GM19240 (cell line): ENCODE measurements around the gene XAGE1A.
"Not testable (repeated sequence)": the region's sequence is repeated elsewhere in the genome, so short reads cannot be mapped to it uniquely, and the experiment has no call there.

ENCODE experiments used
- DNase-seq: peaks from one replicate; pipeline ENCODE4 v3.0.0; 2011; ENCODE audit warnings: low spot score; ENCODE audit not compliant: insufficient read length

The XAGE1A gene, protein sequence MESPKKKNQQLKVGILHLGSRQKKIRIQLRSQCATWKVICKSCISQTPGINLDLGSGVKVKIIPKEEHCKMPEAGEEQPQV

DNA sequence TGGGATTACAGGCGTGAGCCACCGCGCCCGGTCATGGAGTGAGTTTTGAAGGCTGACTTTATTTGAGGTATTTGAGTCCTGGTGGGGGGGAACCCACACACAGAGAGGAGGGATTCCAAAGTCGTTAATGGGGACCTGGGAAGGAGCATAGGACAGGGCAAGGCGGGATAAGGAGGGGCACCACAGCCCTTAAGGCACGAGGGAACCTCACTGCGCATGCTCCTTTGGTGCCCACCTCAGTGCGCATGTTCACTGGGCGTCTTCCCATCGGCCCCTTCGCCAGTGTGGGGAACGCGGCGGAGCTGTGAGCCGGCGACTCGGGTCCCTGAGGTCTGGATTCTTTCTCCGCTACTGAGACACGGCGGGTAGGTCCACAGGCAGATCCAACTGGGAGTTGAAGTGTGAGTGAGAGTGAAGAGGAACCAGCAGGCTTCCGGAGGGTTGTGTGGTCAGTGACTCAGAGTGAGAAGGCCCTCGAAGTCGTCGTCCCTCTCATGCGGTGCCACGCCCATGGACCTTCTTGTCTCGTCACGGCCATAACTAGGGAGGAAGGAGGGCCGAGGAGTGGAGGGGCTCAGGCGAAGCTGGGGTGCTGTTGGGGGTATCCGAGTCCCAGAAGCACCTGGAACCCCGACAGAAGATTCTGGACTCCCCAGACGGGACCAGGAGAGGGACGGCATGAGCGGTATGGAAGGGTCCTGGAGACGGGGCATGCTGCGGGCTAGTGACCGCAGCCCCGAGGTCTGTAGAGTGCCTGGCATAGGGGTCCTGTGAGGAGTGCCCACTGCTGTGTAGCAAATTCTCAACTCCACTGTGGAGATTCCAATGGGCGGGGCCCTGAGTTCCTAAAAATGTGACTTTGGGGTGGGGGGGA lies at the start of gene XAGE1A:
XAGE1A (plus strand) TSS at position 264 of the 874 bp plus-strand sequence. CDS start 1,554 bp downstream, outside the sequence.
- DNase-seq: not testable (repeated sequence)

DNA sequence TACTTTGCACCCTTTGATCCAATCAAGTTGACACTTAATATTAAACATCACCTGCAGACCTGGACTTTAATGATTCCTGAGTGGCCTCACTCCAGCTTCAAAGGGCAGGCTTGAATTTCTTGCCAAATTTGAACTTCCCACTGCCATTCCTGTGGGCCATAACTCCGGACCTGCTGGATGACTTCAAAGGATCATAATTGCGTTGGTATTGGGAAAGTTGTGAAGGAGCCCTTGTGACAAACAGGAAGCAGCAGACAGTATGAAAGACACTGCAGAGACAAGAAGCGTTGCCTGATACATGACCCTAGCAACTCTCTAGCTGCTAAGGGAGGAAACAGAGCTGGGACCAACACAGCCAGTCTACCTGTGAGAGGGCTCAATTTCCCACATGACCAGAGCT lies 43.6 kb upstream of the XAGE1A start:
- DNase-seq: not testable (repeated sequence)

DNA sequence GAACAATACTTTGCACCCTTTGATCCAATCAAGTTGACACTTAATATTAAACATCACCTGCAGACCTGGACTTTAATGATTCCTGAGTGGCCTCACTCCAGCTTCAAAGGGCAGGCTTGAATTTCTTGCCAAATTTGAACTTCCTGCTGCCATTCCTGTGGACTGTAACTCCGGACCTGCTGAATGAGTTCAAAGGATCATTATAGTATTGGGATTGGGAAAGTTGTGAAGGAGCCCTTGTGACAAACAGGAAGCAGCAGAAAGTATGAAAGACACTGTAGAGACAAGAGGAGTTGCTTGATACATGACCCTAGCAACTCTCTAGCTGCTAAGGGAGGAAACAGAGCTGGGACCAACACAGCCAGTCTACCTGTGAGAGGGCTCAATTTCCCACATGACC lies 24.3 kb upstream of the XAGE1A start:
- not testable (repeated sequence) for DNase-seq

DNA sequence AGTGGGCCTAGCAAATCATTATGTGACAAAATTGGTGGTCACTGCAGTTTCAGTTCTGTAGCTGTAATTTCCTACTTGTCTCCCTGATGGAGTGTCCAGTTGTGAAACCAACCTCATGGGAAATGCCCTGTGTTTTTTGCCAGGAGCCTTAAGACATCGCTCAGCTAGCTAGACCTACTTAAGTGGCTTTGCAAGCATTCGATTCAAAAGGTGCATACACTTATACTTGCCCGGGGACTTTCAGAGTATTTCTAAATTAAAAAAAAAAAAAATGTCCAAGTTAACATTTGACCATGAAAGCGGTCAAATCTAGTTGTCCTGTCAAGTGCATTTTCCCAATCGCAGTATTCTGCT lies 788 bp downstream of the XAGE1A start:
- DNase-seq: not testable (repeated sequence)

DNA sequence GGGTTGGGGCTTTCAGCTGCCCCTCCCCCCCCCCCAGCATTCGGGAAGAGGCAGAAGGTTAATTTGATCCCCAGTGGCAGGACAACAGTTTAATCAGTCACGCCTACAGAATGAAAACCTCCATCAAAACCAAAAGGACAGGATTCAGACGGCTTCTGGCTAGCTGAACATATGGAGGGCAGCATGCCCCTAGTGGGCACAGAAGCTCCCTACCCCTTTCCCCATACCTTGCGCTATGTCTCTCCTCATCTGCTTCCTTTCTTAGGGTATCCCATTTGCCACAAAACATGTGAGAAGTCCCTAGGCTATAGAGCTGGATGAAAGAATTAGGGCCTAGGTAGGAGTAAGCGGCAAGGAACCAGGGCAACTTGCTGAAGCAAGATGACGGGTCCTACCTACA lies 5.8 kb downstream of the XAGE1A start:
- DNase-seq: not testable (repeated sequence)

DNA sequence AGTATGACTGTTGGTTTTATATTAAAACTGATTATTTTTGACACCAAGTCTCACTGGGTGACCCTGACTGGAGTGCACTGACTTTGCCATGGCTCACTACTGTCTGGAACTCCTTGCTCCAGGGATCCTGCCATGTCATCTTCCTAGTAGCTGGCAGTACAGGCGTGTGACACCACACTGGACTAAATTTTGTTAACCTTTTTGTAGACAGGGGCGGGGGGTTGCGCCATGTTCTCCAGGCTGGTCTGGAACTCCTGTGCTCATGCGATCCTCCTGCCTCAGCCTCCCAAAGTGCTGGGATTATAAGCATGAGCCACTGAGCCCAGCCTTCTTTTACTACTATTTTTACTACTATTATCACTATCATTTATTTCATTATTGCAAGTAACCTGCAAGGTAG lies 8.9 kb downstream of the XAGE1A start:
- DNase-seq: no peak

DNA sequence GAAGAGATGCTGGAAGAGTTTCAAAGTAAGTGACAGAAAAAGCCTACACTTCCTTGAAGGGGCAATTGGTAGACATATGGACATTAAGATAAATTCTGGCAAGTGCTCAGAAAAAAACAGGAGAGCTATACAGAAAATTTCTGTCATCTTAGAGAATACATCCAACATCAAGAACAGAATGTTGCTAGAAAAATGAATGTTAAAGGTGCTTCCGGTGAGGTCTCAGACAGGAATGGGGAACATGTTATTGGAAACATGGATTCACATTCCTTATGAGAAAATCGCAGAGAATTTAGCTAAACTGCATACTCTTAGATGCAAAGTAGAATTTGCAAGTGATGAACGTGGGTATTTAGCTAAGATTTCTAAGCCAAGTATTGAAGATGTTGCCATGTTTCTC lies 11.7 kb downstream of the XAGE1A start:
- DNase-seq: no peak

DNA sequence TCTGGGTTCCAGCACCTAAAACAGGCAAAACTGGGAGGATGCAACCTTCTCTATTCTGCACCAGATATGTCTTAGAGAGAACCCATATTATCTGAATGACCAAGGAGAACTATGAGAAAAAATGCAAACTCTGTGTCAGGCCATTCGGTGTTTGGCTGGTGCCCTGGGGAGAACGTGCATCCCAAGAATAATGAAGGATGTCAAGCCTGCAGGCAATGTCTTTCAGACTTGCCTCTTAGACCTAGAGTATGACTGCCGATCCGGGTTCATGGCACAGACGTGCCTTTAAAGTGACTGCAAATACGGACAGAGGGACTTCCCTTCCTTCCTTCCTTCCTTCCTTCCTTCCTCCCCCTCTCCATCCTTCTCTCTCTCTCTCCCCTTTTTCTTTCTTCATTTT lies 14.3 kb downstream of the XAGE1A start:
- DNase-seq: no peak

DNA sequence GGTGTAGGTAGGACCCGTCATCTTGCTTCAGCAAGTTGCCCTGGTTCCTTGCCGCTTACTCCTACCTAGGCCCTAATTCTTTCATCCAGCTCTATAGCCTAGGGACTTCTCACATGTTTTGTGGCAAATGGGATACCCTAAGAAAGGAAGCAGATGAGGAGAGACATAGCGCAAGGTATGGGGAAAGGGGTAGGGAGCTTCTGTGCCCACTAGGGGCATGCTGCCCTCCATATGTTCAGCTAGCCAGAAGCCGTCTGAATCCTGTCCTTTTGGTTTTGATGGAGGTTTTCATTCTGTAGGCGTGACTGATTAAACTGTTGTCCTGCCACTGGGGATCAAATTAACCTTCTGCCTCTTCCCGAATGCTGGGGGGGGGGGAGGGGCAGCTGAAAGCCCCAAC lies 15.5 kb downstream of the XAGE1A start:
- not testable (repeated sequence) for DNase-seq

DNA sequence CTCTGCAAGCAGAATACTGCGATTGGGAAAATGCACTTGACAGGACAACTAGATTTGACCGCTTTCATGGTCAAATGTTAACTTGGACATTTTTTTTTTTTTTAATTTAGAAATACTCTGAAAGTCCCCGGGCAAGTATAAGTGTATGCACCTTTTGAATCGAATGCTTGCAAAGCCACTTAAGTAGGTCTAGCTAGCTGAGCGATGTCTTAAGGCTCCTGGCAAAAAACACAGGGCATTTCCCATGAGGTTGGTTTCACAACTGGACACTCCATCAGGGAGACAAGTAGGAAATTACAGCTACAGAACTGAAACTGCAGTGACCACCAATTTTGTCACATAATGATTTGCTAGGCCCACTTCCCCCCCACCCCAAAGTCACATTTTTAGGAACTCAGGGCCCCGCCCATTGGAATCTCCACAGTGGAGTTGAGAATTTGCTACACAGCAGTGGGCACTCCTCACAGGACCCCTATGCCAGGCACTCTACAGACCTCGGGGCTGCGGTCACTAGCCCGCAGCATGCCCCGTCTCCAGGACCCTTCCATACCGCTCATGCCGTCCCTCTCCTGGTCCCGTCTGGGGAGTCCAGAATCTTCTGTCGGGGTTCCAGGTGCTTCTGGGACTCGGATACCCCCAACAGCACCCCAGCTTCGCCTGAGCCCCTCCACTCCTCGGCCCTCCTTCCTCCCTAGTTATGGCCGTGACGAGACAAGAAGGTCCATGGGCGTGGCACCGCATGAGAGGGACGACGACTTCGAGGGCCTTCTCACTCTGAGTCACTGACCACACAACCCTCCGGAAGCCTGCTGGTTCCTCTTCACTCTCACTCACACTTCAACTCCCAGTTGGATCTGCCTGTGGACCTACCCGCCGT lies 20.7 kb downstream of the XAGE1A start:
- not testable (repeated sequence) for DNase-seq

DNA sequence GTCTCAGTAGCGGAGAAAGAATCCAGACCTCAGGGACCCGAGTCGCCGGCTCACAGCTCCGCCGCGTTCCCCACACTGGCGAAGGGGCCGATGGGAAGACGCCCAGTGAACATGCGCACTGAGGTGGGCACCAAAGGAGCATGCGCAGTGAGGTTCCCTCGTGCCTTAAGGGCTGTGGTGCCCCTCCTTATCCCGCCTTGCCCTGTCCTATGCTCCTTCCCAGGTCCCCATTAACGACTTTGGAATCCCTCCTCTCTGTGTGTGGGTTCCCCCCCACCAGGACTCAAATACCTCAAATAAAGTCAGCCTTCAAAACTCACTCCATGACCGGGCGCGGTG lies 21.3 kb downstream of the XAGE1A start, which contains the start of gene XAGE1B:
XAGE1B (minus strand) TSS at position 77 of the 339 bp plus-strand sequence. CDS start 1,536 bp downstream, outside the sequence.
- DNase-seq: not testable (repeated sequence)

DNA sequence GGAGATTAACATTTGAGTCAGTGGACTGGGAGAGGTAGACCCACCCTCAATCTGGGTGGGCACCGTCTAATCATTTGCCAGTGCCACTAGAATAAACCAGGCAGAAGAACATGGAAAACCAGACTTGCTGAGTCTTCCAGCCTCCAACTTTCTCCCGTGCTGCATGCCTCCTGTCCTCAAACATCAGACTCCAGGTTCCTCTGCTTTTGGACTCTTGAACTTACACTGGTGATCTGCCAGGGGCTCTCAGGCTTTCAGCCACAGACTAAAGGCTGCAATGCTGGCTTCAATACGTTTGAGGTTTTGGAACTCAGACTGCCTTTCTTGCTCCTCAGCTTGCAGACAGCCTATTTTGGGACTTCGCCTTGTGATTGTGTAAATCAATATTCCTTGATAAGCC lies 45.4 kb downstream of the XAGE1A start:
- DNase-seq: not testable (repeated sequence)

DNA sequence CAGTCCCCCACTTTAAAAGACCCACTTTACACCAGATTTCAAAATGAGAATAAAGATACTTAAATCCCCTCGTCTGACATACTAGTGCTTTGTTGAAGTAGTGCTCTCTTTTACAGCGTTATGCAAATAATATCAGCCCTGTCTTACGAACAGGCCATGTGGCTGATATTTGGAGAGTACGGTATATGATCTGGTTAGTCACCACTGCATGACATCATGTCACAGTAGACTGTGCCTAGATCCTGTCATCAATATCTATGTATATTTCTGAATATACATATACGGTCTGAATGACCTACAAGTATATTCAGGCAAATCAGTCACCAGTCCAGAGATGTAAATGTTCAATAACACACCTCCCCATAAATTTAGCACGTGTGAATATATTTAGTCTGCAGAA lies 46.7 kb downstream of the XAGE1A start:
- no peak for DNase-seq

DNA sequence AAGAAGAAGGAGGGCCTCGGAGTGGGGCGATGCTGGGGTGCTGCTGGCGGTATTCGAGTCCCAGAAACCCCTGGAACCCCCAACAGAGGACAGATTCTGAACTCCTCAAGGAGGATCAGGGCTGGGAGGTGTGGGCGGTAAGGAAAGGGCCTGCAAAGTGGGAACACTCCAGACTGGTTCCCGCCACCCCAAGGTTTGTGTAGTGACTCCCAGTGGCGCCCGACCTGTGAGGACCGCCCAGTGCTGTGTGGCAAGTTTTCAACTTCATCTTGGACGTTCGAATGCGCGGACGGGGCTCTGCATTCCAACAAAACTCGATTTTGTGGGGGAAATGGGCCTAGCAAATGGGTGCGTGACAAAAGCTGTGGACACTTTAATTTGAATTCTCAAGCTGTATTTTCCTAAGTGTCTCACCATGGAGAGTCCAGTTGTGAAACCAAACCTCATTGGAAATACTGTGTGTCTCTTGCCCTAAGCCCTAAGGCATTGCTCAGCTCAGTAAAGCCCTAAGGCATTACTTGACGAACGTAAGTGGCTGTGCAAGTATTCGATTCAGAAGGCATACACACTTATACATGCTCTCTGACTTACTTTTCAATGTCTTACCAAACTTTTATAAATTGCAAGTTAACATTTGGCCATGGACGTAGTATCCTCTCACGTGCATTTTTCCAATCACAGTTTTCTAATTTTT lies 48.7 kb downstream of the XAGE1A start:
- no peak for DNase-seq

DNA sequence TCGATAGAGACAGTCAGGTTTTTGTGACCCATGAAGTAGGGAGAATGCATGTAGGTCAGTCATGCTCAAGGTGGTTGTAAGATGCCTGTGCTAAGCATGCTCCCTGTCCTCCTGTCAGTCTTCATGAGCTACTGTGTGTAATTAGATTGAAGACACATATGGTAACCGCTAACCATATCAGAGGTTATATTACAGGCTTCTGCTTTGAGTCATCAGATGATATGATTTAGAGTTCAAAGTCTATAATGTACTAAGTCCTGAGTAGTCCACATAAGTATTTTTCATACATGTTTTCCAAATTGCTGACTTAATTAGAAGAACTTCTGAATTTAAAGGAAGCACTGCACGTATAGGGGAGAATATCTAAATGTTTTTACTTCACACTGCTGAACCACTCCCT lies 53.2 kb downstream of the XAGE1A start:
- not testable (repeated sequence) for DNase-seq
